Lung microvascular endothelial cell (primary cell): ENCODE data around the gene IP6K1. TPM values are rescaled to one million over a fixed set of nuclear protein-coding genes. Genes with fewer than 3 reads are reported as not detected.
"Not testable (repeated sequence)": the region's sequence is repeated elsewhere in the genome, so short reads cannot be mapped to it uniquely, and the experiment has no call there.

Source experiments
- DNase-seq, 2 donors: peaks; one replicate each; pipeline versions ENCODE4 v3.0.0 to v3.0.0-alpha.2; 2010; ENCODE audit warnings: low read depth in 2 of 2
- total RNA-seq: library from RNA; depleted of rRNA; stranded (reverse); fragments of >200 nt; gene quantifications from 2 replicates; pipeline ENCODE4 v1.2.1, GENCODE V29; 2014

The IP6K1 gene
- total RNA-seq, 1 donor from 2014 or later, result 47.4 TPM

- no peak for DNase-seq
These were observed 74.2 kb downstream of the IP6K1 start for GRCh38 chr3:49712166-49712565.

- DNase-seq, result no peak
These were observed 74.9 kb downstream of the IP6K1 start for GRCh38 chr3:49711489-49711888.

GRCh38 chr3:49709852-49710251 lies 76.5 kb downstream of the IP6K1 start:
- DNase-seq, result no peak

- DNase-seq, result no peak
These were observed 79.2 kb downstream of the IP6K1 start for GRCh38 chr3:49707113-49707480.

GRCh38 chr3:49706456-49707112 lies 79.8 kb downstream of the IP6K1 start:
- DNase-seq, result no peak

- DNase-seq, result no peak
These were observed 80.9 kb downstream of the IP6K1 start for GRCh38 chr3:49705390-49705960.

- no peak for DNase-seq
These were observed 81.7 kb downstream of the IP6K1 start for GRCh38 chr3:49704629-49705028.

- peak; percentile 33 to 46 for DNase-seq
These were observed 82.4 kb downstream of the IP6K1 start for GRCh38 chr3:49703956-49704355.

GRCh38 chr3:49703443-49703927 lies 82.9 kb downstream of the IP6K1 start:
- DNase-seq, result peak; percentile 74 to 86

- no peak for DNase-seq
These were observed 83.7 kb downstream of the IP6K1 start for GRCh38 chr3:49702672-49703071.

- no peak for DNase-seq
These were observed 84.8 kb downstream of the IP6K1 start for GRCh38 chr3:49701388-49702077.

GRCh38 chr3:49700453-49701128 lies 85.8 kb downstream of the IP6K1 start:
- DNase-seq, result no peak

- DNase-seq, result no peak
These were observed 86.3 kb downstream of the IP6K1 start for GRCh38 chr3:49700014-49700413.

- DNase-seq, result no peak
These were observed 86.9 kb downstream of the IP6K1 start for GRCh38 chr3:49699281-49699979.

- DNase-seq, result not testable (repeated sequence)
These were observed 90.9 kb downstream of the IP6K1 start for GRCh38 chr3:49695350-49696015.

GRCh38 chr3:49694409-49695070 lies 91.8 kb downstream of the IP6K1 start:
- not testable (repeated sequence) for DNase-seq

GRCh38 chr3:49691481-49691880 lies 94.9 kb downstream of the IP6K1 start:
- DNase-seq, result not testable (repeated sequence)

- DNase-seq, result not testable (repeated sequence)
These were observed 95.5 kb downstream of the IP6K1 start for GRCh38 chr3:49690856-49691255.

GRCh38 chr3:49689908-49690624 lies 96.3 kb downstream of the IP6K1 start:
- DNase-seq, result not testable (repeated sequence)
